ENCODE results near the gene KRT6C. TPM values are rescaled to one million over a fixed set of nuclear protein-coding genes. Genes with fewer than 3 reads are reported as not detected.
A peak's percentile ranks its signal among the peaks of the same experiment; 100 is the strongest.

KRT6C gene
- total RNA-seq, 1 donor, result not detected

GRCh38 chr12:52444647-52445595 lies 28.7 kb downstream of the KRT6C start:
- no peak for TF ChIP-seq CTCF (IDR thresholded peaks at IDR 0.05; ENCODE audit: insufficient read depth, low read depth, low read length)
- DNase-seq (ENCODE audit: low read depth), result no peak
- H3K4me3 ChIP-seq (ENCODE audit: low read depth, low read length), result no peak overlapping the region

DNA sequence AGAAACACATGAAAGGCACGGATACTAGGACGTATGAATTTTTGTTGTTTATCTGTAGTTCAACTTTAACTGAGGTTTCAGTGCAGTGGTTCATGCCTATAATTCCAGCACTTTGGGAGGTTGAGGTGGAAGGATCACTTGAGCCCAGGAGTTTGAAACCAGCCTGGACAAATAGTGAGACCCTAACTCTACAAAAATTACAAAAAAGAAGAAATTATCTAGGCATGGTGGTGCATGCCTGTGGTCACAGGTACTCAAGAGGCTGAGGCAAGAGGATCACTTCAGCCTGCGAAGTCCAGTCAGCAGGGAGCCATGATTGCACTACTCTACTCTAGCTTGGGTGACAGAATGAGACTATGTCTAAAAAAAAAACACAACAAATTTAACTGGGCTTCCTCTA lies 29.6 kb downstream of the KRT6C start:
- DNase-seq (ENCODE audit: low read depth), result no peak
- TF ChIP-seq CTCF (IDR thresholded peaks at IDR 0.05; ENCODE audit: insufficient read depth, low read depth, low read length), result no peak
- no peak overlapping the region for H3K4me3 ChIP-seq (ENCODE audit: low read depth, low read length)

- TF ChIP-seq CTCF (IDR thresholded peaks at IDR 0.05; ENCODE audit: insufficient read depth, low read depth, low read length), result no peak
- DNase-seq (ENCODE audit: low read depth), result peak; percentile 26
- H3K4me3 ChIP-seq (ENCODE audit: low read depth, low read length), result no peak overlapping the region
Measured at GRCh38 chr12:52442600-52443061, 31.0 kb downstream of the KRT6C start.

DNA sequence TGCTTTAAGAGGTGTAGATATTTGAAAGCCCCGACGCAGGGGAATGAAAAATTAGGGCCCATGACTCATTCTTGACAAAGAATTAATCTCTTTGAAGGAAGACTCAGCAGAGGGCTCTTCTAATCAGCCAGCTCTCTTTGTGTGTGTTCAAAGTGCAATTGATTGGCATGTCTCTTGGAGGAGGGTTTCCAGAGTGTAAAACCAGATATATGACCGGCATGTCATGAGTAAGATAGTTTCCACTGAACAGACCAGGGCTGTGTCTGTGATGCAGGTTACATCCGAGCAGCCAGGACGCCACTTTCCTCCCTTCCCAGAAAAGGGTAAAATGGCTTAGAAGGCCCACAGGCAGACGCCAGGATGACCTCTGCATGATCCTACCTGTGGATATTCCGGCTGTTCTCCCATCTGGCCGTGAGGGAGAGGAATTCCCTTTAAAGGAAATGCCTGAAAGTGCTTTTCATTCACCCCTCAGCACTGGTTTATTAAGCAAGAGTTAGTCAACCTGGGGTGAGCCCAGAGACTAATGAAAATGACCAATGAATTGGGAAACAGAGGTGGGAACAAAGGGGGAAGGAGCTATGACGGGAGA lies 32.2 kb downstream of the KRT6C start:
- no peak overlapping the region for H3K4me3 ChIP-seq (ENCODE audit: low read depth, low read length)
- no peak for DNase-seq (ENCODE audit: low read depth)
- TF ChIP-seq CTCF (IDR thresholded peaks at IDR 0.05; ENCODE audit: insufficient read depth, low read depth, low read length), result no peak

- DNase-seq (ENCODE audit: low read depth), result no peak
- TF ChIP-seq CTCF (IDR thresholded peaks at IDR 0.05; ENCODE audit: insufficient read depth, low read depth, low read length), result no peak
- no peak overlapping the region for H3K4me3 ChIP-seq (ENCODE audit: low read depth, low read length)
Measured at GRCh38 chr12:52440821-52441319, 32.7 kb downstream of the KRT6C start.

DNA sequence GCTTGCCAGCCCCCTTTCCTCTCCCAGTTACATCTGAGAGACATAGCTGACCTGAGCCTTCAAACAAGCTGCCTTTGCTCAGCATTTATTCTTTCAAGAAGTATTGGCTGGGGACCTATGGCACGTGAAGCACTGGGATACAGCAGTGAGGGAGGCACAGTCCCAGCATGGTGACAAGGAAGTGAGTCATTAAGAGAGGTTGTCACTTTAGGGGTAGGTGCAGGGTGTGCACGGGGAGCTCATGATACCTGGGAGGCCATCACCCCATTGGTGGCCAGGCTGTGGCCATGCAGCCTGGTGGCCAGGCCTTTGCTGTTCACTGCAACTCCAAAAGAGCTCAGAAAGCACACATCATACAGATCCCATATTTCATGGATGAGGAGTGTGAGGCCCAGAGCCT lies 33.8 kb downstream of the KRT6C start:
- no peak overlapping the region for H3K4me3 ChIP-seq (ENCODE audit: low read depth, low read length)
- no peak for TF ChIP-seq CTCF (IDR thresholded peaks at IDR 0.05; ENCODE audit: insufficient read depth, low read depth, low read length)
- no peak for DNase-seq (ENCODE audit: low read depth)
